Liver (tissue), 3 donors: ENCODE results near the gene IL21.
"Not testable (repeated sequence)": the region's sequence is repeated elsewhere in the genome, so short reads cannot be mapped to it uniquely, and the experiment has no call there.

Experiments
- CTCF ChIP-seq: fragments of 150-350 bp; IDR thresholded peaks from 2 replicates; pipeline ENCODE4 v1.5.1; 2017; ENCODE audit warnings: improper control_type of control experiment, low read depth, low read length; ENCODE audit not compliant: missing input control
- RXRA ChIP-seq, 2 donors: IDR thresholded peaks; 2 replicates each; pipeline ENCODE4 v1.6.1; 2017 to 2018; ENCODE audit warnings: antibody characterized with exemption in 2 of 2, mild to moderate bottlenecking in 1 of 2
- SP1 ChIP-seq: IDR thresholded peaks from 2 replicates; pipeline ENCODE4 v1.6.1; 2018; ENCODE audit warnings: antibody characterized with exemption, mild to moderate bottlenecking
- donor health status: healthy.
- donor health status: healthy.

GRCh38 chr4:122656583-122656982, 35.7 kb upstream of the IL21 start:
- not testable (repeated sequence) for TF ChIP-seq CTCF; SP1; RXRA (IDR thresholded peaks at IDR 0.05)
